ENCODE data around the gene RNPEPL1.

Gene RNPEPL1

DNA sequence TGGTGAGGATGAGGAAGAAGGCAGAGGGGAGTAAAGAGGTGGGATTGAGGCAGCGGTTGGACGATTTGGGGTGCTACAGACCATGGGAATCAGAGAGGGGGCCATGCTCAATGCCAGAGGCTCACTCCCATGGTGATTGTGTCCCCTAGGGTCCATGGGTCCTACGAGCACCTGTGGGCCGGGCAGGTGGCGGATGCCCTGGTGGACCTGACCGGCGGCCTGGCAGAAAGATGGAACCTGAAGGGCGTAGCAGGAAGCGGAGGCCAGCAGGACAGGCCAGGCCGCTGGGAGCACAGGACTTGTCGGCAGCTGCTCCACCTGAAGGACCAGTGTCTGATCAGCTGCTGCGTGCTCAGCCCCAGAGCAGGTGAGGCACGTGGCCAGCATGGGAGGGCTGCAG is 23.5 kb downstream of the RNPEPL1 start:
- DNase-seq (ENCODE audit: low spot score): no peak

DNA sequence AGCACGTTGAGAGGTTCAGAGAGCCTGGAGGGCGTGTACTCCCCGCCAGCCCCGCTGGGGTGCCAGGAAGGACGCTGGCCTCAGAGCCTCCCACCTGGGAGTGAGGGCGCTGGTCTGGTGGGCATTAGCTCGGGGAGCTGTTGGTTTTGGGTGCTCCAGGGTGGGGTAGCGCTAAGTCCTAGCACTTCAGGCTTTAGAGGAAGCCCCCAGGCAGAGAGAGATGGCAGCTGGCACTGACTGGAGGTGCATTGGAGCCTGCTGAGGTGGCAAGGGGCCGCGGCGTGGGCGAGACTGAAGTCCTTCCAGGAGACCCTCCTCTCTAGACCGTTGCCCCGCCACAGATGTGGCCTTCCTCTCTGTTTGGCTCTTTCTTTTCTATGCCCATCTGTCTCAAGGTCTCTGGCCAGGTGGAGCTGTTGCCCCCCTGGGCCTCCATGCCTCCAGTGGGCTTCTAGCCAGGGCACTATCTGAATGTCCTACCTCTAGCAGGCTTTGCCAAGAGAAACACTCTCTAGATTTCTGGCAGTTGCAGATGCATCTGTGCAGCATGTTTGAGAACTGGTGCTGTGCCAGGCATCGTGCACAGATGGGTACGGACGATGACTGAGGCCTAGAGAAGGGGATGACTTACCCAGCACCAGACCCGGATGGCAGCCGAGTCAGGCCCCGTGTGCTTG is 24.9 kb downstream of the RNPEPL1 start:
- no peak for DNase-seq (ENCODE audit: low spot score)

DNA sequence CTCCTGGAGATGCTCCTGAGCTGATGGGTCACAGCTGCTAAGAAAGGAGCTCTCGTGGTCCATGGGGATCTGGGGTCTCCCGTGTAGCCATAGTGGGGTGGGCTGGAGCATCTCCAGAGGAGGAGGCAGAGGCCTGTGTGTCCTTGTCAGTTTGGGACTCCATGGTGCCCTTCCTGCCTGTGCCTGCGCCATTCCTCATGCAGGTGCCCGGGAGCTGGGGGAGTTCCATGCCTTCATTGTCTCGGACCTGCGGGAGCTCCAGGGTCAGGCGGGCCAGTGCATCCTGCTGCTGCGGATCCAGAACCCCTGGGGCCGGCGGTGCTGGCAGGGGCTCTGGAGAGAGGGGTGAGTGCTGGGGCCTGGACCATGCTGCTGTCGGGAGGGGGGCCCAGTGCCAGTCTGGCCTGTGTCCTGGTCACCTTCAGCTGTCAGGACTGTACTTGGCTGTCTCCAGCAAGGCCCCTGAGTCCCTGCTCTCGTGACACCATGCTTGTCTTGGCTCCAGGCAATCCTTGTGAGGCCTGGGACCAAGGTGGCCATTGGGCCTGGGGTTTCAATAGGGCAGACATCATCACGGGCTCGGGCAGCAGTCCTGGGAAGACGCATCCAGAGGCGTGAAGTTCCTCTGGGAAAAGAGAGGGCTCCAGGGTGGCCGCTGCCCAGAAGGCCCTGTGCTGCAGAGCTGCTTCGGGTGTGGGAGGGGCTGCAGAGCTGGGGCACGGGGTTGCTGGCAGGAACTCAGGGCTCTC is 25.6 kb downstream of the RNPEPL1 start:
- DNase-seq (ENCODE audit: low spot score): no peak

DNA sequence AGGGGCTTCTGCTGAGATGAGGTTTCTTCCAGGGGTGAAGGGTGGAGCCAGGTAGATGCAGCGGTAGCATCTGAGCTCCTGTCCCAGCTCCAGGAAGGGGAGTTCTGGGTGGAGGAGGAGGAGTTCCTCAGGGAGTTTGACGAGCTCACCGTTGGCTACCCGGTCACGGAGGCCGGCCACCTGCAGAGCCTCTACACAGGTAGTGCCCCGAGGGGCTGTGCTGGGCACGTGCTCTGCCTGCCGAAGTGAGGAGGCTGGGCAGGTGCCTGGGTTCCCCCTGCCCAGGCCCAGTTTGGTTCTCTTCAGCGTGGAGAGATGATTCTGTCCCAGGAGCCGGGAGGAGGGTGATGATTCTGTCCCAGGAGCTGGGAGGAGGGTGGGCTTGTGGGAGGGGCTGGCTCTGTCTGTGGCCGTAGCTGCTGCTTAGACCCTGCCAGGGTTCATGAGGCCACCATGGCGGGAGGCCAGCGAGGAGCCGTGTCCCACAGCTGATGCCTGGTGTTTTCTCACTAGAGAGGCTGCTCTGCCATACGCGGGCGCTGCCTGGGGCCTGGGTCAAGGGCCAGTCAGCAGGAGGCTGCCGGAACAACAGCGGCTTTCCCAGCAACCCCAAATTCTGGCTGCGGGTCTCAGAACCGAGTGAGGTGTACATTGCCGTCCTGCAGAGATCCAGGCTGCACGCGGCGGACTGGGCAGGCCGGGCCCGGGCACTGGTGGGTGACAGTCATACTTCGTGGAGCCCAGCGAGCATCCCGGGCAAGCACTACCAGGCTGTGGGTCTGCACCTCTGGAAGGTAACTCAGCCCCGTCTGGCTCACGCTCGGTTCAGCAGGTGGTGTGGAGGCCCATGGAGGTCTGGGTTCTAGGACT is 26.5 kb downstream of the RNPEPL1 start:
- DNase-seq (ENCODE audit: low spot score): no peak

DNA sequence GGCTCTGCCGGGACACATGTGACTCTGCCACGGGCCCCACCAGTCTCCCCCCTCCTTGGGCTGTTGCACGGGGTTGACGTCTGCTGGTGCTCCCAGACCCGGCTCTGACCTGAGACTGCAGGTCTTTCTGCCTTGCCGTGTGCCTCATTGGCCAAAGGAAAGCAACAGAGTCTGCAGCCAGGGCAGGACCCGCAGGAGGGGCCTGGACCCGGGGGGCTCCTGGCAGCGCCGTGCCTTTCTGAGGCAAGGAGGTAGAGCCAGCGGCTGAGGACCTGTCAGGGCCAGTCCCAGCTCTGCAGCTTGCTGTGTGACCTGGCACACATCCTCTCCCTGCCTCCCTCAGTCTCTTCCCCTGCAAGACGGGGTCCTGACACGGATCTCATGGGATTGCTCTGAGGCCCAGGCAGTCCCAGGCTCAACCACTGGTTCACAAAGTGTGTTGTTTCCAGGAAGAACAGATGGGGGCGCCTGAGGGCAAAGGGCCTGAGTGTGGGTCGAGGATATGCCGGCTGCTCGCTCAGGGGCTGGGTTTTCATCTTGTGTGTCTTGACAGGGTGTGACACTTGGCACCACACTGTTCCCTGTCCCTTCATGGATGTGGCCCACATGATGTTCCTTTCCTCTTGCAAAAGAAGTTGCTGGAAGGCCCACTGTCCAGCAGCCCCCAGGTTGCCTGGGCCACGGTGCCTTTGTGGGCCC is 27.2 kb downstream of the RNPEPL1 start:
- peak; percentile 29 for DNase-seq (ENCODE audit: low spot score)

DNA sequence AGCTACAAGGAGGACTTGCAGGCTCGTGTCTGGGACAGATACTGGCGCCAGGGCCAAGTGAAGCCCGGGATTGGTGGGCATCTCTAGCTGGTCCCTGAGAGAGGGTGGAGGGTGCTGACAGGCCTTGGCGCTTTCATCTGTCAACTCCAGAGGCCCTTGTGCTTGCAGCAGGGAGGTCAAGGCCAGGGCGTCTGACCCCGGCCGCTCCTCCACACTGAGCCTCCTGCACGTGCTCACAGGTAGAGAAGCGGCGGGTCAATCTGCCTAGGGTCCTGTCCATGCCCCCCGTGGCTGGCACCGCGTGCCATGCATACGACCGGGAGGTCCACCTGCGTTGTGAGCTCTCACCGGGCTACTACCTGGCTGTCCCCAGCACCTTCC is 27.8 kb downstream of the RNPEPL1 start:
- no peak for DNase-seq (ENCODE audit: low spot score)

DNA sequence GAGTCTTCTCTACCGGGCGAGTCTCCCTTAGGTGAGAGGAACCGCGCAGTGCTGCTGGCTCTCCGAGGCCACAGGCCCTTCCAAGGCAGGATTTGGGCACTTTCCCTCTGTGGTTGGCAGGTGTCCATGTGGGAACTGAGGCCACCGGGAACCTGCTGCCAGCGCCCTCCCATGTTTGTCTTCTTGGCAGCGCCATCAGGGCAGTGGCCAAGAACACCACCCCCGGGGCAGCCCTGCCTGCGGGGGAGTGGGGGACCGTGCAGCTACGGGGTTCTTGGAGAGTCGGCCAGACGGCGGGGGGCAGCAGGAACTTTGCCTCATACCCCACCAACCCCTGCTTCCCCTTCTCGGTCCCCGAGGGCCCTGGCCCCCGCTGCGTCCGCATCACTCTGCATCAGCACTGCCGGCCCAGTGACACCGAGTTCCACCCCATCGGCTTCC is 28.2 kb downstream of the RNPEPL1 start:
- no peak for DNase-seq (ENCODE audit: low spot score)

DNA sequence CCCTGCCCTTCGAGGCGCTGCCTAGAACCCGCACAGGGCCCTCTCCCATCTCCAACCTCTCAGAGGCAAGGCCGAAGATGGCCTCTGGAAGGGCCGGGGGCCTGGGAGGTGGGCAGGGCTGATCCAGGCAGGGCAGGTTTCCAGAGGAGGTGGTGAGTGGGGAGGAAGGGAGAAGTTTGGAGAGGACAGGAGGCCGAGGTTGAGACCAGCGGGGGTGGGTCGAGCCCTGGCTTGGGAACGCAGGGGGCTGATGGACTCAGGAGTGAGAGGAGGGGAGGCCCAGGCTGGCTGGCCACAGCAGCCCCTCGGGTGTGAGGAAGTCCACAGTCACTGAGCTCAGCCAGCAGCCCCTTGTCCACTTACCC is 28.8 kb downstream of the RNPEPL1 start:
- no peak for DNase-seq (ENCODE audit: low spot score)

DNA sequence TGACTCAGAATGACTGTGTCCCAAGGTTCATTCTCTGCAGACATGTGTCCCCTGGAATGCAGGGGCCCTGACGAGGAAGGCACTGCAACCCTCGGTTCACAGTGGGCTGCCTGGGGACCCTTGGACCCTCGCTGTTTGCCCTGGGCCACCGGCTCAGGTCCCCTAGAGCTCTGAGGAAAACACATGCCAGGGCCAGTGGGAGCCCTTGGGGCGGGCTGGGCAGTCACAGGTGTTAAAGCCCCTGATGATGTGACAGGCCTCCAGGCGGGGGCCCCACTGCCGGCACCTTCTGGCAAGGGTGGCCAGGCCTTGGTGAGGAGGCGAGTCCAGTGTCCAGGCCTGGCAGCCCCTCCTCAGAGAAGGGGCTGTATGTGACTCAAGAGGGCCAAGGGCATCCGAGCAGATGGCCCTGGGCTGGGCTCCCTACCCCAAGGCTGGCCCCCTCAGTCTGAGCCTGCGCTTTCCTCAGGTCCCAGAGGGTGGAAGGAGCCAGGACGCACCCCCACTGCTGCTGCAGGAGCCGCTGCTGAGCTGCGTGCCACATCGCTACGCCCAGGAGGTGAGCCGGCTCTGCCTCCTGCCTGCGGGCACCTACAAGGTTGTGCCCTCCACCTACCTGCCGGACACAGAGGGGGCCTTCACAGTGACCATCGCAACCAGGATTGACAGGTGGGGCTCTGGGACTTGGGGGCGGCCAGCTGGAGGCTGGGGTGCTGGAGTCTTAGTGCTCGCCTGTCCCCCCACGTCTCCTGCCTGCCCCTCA is 29.3 kb downstream of the RNPEPL1 start:
- no peak for DNase-seq (ENCODE audit: low spot score)

DNA sequence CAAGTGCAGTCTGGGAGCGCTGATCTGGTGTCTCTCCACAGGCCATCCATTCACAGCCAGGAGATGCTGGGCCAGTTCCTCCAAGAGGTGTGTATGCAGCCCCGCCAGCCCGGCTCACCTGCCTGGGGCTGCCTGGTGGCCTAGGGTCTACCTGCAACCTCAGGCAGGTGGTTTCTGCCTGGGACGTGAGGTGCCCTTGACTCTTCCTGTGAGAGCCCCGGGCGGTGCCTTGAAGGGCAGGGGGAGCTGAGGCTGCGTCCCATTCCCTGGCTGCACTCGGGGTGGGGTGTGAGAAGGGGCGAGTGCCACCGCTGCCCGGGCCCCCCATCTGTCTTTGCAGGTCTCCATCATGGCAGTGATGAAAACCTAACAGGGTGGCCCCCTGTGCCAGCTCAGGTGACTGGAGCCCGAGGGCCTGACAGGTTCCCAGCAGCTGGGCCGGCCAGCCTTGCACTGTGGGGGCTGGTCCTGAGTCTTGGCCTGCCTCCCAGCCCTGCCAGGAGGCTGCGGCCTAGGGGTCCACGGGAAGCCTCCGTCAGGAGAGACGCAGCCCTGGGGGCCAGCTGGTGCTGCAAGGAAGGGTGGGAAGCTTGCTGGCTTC is 30.1 kb downstream of the RNPEPL1 start:
- no peak for DNase-seq (ENCODE audit: low spot score)

DNA sequence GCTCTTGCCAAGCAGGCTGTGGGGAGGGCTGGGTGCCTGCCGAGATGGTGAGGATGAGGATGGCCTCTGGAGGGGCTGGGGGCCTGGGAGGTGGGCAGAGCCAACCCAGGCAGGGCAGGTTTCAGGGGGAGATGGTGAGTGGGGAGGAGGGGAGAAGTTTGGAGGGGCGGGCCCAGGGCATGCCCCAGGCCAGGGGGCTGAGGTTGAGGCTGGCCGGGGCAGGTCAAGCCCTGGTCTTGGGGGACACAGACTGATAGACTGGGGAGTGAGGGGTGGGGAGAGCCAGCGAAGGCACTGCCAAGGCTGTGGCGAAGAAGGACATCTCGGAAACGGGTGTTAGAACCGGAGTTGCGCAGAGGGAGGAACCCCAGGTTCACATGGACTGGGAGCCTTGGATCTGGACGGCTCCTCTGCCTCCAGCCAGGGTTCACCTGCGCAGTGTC is 30.9 kb downstream of the RNPEPL1 start:
- no peak for DNase-seq (ENCODE audit: low spot score)

DNA sequence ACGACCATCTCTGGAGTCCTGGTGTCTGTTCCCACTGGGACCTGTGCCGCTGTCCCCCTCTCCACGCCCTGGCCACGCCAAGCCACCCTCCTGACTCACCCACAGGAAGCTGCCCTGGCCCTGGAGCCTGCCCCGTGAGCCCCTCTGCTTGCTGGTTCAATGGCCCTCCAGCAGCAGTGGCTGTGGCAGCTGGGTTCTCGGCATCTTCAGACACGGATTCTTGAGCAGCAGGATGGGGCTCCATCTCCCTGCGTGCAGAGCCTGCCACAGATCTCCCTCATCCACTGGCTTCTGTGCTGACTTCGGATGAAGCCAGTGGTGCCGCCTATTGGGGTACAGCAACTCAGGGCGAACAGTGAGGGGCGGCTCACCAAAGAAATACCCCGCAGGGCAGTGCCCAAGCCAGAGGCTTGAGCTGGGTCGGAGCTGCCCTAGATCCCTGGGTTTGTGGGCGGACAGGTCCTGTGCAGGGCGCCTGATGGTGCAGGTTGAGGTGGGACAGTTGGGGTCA is 32.2 kb downstream of the RNPEPL1 start:
- no peak for DNase-seq (ENCODE audit: low spot score)

DNA sequence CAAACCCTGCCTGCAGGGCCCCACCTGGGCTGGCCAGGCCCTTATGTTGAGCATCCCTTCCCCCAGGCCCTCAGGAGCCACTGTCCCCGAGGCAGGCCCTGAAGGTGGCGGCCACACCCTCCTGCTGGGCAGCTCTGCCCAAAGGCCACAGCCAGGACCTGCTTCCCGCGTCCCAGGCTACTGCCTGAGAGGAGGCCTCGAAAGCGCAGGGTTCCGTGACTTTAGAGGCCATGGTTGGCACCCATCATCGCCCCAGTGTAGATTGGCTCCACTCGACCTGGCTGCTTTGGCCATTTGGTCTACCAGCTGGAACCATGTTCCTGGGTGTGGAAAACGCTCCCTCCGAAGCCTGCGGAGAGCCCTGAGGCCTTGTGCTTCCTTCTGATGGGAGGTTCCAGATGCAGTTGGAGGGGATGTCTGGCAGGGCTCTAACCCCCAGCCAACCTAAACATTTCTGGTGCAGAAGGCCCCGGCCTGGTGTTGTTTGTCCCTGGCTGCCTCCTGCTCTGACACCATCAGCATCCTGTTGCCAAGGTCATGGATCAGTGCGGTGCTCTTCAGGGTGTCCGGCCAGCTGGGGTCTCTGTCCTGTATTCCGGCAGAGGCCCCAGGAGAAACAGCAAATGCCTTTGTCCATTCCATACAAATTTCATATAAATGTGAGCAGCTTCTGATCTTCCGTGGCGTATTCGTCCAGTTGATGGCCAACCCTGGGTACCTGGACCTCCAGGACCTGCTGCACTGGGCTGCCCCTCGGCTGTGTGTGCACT is 33.0 kb downstream of the RNPEPL1 start:
- DNase-seq (ENCODE audit: low spot score): no peak

DNA sequence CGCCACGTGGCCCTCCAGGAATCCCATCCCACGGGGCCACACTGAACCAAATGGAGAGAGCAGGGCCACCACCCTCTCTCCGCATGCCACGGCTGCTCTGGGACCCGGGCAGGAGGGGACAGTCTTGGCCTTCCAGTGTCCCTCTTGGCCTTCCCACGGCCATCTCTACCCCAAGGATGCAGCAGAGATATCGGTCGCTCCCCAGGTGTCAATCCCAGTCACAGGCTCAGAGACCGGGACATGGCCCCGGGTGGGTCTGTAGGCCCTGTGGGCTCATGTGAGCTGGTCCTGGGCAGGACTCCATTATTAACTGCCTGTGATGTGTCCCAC is 33.5 kb downstream of the RNPEPL1 start:
- DNase-seq (ENCODE audit: low spot score): no peak

DNA sequence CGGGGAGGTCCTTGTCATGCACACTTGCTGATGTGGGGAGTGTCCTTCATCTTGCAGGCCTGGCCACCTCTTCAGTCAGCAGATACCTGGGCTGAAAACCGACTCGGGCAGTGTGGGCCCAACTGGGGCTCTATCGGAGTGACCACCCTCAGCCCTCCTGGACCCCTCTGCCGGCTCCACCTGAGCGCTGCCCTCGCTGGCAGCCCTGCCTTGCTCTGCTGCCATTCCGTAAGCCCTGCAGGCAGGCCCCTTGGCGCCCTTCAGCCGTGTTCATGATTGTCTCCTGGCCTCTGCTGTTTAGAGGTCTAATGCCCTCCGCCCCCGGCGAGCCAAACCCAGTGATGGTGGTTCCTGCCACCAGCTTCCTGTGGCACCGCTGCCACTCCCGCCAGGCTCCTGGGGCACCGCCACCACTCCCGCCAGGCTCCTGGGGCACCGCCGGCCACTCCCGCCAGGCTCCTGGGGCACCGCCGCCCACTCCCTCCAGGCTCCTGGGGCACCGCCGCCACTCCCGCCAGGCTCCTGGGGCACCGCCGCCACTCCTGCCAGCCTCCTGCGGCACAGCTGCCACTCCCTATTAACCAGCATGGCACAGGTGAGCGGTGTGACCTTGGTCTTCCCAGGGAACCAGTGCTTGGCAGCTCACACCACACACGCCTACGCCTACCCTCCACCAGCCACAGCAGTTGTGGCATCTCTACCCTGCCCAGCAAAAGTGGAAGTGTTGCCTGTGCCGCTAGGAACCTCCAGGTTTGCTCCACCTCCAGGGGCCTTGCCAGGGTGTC is 34.2 kb downstream of the RNPEPL1 start:
- DNase-seq (ENCODE audit: low spot score): no peak

DNA sequence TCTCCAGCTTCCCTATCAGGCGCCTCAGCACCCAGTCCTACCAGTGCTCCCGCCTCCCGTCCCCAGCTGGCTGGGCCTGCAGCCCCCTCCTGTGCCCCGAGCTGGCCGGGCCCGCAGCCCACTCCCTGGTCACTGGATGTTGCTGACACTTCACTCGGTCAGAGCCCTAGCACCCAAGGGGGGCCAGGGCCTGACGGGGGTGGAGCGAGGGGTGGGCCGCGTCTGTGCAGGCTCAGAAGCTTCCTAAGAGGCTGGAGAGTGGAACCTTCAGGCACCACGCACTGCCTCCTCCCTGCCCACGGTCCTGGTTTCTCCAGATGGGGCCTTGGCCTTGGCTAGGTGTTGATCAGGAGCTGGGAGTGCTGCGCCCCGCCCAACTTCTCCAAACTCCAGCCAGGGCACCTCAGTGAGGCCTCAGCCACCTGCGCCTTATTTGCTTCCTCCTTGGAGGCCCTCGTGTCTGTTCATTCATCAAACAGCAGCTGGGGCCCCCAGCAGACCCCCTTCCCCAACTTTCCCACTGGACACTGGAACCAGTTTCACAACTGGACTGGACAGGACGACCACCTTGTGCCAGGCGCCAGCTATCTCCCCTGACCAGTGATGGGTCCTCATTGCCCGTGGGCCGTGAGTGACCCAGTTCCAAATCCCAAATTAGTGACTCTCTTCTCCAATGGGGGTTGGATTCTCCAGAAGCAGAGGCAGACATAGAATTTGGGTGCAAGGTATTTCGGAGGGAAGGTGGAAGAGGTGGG is 35.0 kb downstream of the RNPEPL1 start:
- no peak for DNase-seq (ENCODE audit: low spot score)

DNA sequence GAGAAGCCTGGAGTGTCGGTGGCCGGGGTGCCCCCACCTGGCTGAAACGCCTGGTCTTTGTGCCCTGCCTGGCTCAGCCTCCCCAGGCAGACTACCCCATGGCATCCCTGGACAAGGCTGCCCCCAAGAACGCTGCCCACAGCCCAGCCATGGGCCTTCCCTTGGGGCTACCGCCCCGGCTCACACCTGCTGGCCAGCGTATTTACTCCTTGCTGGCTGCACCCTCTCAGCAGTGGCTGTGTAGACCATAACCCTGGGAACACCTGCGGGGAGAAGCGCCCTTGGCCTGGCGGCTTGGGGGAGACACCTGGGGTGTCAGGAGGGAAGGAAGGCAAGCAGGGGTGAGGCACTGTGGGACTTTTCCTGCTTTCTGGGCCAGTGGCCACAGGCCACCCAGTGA is 35.6 kb downstream of the RNPEPL1 start:
- DNase-seq (ENCODE audit: low spot score): no peak

DNA sequence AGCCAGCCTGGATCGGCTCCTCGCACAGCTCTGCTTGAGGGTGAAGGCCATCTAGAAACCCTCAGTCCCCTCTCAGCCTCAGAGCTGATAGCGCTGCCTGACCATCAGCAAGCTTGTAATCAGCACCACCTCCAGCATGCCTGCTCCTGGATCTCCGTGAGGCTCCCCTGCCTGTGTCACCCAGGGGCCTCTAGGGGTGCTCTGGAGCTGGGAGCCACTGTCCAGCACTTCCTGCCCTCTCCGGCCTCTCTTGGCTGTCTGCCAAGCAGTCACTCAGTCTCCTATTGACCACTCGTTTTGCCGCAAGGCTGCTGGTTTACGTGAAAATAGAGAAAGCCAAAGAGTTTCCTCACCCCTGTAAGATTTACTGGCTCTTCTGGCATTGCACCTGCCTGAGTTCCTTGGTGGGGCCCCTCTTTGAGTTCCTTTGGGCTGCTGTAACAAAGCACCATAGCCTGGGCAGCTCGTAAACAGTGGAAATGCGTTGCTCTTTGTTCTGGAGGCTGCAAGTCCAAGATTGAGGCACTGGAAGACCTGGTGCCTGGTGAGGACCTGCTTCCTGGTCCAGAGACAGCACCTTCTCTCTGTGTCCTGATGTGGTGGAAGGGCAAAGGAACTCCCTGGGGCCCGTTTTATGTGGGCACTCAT is 36.1 kb downstream of the RNPEPL1 start:
- DNase-seq (ENCODE audit: low spot score): no peak

Data from CD4-positive, alpha-beta T cell treated with Interleukin-6 at 100 ng/mL for 8 hours (primary cell).